T-helper 2 cell treated with Interferon-gamma antibody and Interleukin-4, amounts not matched to agents 5 μg/mL and 100 μg/mL, for 36 hours (primary cell): Measurements from ENCODE around the gene SERPINA3.
"Not testable (repeated sequence)": the region's sequence is repeated elsewhere in the genome, so short reads cannot be mapped to it uniquely, and the experiment has no call there.

Experiments used
- DNase-seq: peaks from one replicate; pipeline ENCODE4 v3.0.0; 2021; ENCODE audit warnings: low spot score
- H3K27ac Mint-ChIP-seq: one replicate; pipeline ENCODE4 v1.8.0; 2021; ENCODE audit warnings: mild to moderate bottlenecking, mixed read lengths
- H3K27me3 Mint-ChIP-seq: one replicate; pipeline ENCODE4 v1.8.0; 2021; ENCODE audit warnings: low read depth, mixed read lengths
- H3K36me3 Mint-ChIP-seq: one replicate; pipeline ENCODE4 v1.8.0; 2021; ENCODE audit warnings: low read depth, mixed read lengths
- H3K4me1 Mint-ChIP-seq: one replicate; pipeline ENCODE4 v1.8.0; 2021; ENCODE audit warnings: low read depth, mixed read lengths
- H3K4me3 Mint-ChIP-seq: one replicate; pipeline ENCODE4 v1.8.0; 2022; ENCODE audit warnings: mild to moderate bottlenecking, moderate library complexity, mixed read lengths
- H3K9me3 Mint-ChIP-seq: one replicate; pipeline ENCODE4 v1.8.0; 2021; ENCODE audit warnings: mixed read lengths

Gene SERPINA3

GRCh38 chr14:94624537-94625352 lies 12.6 kb downstream of the SERPINA3 start:
- Mint-ChIP-seq H3K9me3 (no peaks in the 10 kb centered on the region), H3K27me3 (peaks cover 3% of the 10 kb centered on the region), H3K27ac (no peak overlapping the region), H3K4me1 (no peaks in the 10 kb centered on the region), H3K36me3 (no peaks in the 10 kb centered on the region), H3K4me3 (no peak overlapping the region)
- no peak for DNase-seq

- Mint-ChIP-seq H3K27ac (no peak overlapping the region), H3K9me3 (no peaks in the 10 kb centered on the region), H3K4me1 (no peaks in the 10 kb centered on the region), H3K27me3 (peaks cover 3% of the 10 kb centered on the region), H3K36me3 (no peaks in the 10 kb centered on the region), H3K4me3 (no peak overlapping the region)
- DNase-seq, result no peak
These were observed 13.1 kb downstream of the SERPINA3 start for GRCh38 chr14:94625353-94625635.

- no peaks in the 10 kb centered on the region for H3K4me1 Mint-ChIP-seq
- no peak overlapping the region for H3K27ac Mint-ChIP-seq
- no peaks in the 10 kb centered on the region for H3K9me3 Mint-ChIP-seq
- DNase-seq, result no peak
- peaks cover 3% of the 10 kb centered on the region for H3K27me3 Mint-ChIP-seq
- H3K36me3 Mint-ChIP-seq, result no peaks in the 10 kb centered on the region
- no peak overlapping the region for H3K4me3 Mint-ChIP-seq
These were observed 16.4 kb downstream of the SERPINA3 start for GRCh38 chr14:94628578-94628977.

DNA sequence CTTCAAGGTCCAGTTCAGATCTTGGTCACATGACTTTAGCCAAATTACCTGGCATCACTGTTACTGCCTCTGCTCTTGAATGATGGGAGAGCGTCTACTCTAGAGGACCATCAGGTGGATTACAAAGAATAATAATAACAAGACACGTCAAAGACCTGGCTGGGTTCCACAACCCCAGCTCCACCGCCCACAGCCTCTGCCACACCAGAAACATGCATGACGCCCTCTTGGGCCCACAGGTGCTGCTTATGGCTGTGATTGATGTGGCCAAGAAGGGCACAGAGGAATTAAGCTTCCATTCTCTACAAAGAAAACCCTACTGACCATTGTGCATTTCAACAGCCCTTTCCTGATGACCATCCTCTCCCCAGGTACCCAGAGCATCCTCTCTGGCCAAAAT lies 18.2 kb downstream of the SERPINA3 start:
- no peaks in the 10 kb centered on the region for H3K9me3 Mint-ChIP-seq
- H3K27me3 Mint-ChIP-seq, result peaks cover 3% of the 10 kb centered on the region
- no peak overlapping the region for H3K27ac Mint-ChIP-seq
- no peaks in the 10 kb centered on the region for H3K36me3 Mint-ChIP-seq
- no peak for DNase-seq
- no peak overlapping the region for H3K4me3 Mint-ChIP-seq
- H3K4me1 Mint-ChIP-seq, result no peaks in the 10 kb centered on the region

DNA sequence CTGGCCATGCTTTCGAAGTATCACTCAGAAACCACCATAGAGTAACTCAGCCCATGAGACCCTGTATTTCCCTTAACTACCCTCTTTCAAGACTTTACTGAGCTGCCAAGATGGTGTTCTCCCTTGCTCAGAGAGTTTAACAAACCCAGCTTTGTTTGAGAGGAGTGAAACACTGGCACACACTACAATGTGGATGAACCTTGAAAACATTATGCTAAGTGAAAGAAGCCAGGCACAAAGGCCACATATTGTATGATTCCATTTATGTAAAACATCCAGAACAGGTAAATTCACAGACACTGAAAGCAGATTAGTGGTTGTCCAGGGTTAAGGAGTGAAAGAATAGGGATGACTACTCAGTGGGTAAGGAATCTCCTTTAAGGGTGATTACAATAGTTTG lies 18.9 kb downstream of the SERPINA3 start:
- Mint-ChIP-seq H3K9me3 (no peaks in the 10 kb centered on the region), H3K4me1 (no peaks in the 10 kb centered on the region), H3K27ac (no peak overlapping the region), H3K4me3 (no peak overlapping the region), H3K36me3 (no peaks in the 10 kb centered on the region), H3K27me3 (peaks cover 3% of the 10 kb centered on the region)
- no peak for DNase-seq

- no peaks in the 10 kb centered on the region for H3K36me3 Mint-ChIP-seq
- H3K27ac Mint-ChIP-seq, result no peak overlapping the region
- no peak overlapping the region for H3K4me3 Mint-ChIP-seq
- no peaks in the 10 kb centered on the region for H3K9me3 Mint-ChIP-seq
- H3K4me1 Mint-ChIP-seq, result no peaks in the 10 kb centered on the region
- peaks cover 3% of the 10 kb centered on the region for H3K27me3 Mint-ChIP-seq
- no peak for DNase-seq
These were observed 19.5 kb downstream of the SERPINA3 start for GRCh38 chr14:94631536-94632304.

- Mint-ChIP-seq H3K9me3 (no peaks in the 10 kb centered on the region), H3K27ac (no peak overlapping the region), H3K4me1 (no peaks in the 10 kb centered on the region), H3K4me3 (no peak overlapping the region), H3K36me3 (no peaks in the 10 kb centered on the region), H3K27me3 (peaks cover 3% of the 10 kb centered on the region)
- DNase-seq, result no peak
These were observed 20.1 kb downstream of the SERPINA3 start for GRCh38 chr14:94632305-94632590.

GRCh38 chr14:94633121-94633520 lies 20.9 kb downstream of the SERPINA3 start:
- Mint-ChIP-seq H3K36me3 (no peaks in the 10 kb centered on the region), H3K4me1 (no peaks in the 10 kb centered on the region), H3K27ac (no peak overlapping the region), H3K9me3 (no peaks in the 10 kb centered on the region), H3K27me3 (peaks cover 3% of the 10 kb centered on the region), H3K4me3 (no peak overlapping the region)
- DNase-seq, result no peak

DNA sequence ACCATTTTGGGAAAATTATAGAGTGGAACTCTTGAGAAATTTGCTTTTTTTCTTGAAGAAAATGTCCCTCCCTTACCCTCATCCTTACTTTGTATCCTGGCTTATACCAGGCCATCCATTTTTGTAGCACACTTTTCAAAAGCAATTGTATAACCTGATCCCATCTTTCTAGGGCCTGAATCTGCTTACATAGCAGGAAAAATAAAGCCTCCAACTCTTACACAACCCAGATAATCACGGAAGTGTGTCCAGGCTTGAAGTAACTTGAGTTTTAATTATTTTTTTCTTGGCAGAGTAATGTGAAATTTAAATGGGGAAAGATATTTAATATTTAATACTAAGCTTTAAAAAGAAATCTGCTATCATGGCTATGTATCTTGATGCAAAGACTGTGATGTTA lies 23.0 kb downstream of the SERPINA3 start:
- H3K36me3 Mint-ChIP-seq, result no peaks in the 10 kb centered on the region
- no peaks in the 10 kb centered on the region for H3K27me3 Mint-ChIP-seq

DNA sequence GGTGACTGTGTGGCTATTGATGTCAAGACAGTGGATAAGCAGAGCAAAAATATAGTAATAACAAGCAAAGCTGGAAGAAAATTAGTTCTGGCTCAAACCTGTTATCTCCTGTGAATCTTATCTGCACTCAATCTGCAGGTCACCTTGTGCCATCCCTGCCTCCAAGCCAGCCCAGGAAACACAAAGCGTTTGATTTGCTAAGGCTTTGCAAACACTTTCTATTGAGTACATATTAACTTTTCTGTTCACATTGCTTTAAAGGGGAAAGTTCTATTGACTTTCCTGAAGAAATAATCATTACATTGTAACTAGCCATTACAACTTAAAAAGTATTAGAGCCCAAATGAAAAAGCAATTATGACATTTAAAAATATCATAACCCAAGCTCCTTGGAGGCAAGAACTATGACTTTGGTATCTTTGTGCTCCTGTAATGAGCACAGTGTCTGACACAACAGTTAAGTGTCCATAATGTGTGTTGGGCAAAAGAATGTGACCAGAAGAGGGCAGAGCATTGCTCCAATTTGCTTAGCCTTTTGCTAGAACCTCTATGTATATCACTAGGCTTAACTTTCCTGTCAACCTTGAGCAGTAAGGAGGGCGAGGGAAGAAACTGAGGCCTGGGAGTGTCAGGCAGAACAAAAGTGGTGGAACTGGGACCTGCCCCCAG lies 24.7 kb downstream of the SERPINA3 start:
- no peaks in the 10 kb centered on the region for H3K27me3 Mint-ChIP-seq
- H3K4me3 Mint-ChIP-seq, result no peak overlapping the region
- H3K9me3 Mint-ChIP-seq, result no peaks in the 10 kb centered on the region
- no peaks in the 10 kb centered on the region for H3K36me3 Mint-ChIP-seq
- no peak for DNase-seq
- no peaks in the 10 kb centered on the region for H3K4me1 Mint-ChIP-seq
- no peak overlapping the region for H3K27ac Mint-ChIP-seq

More for the DNA sequence above, 23.0 kb downstream of the SERPINA3 start:
- no peak overlapping the region for H3K4me3 Mint-ChIP-seq
- H3K4me1 Mint-ChIP-seq, result no peaks in the 10 kb centered on the region
- no peaks in the 10 kb centered on the region for H3K9me3 Mint-ChIP-seq
- H3K27ac Mint-ChIP-seq, result no peak overlapping the region
- no peak for DNase-seq

- H3K36me3 Mint-ChIP-seq, DNase-seq, H3K4me1 Mint-ChIP-seq, H3K27me3 Mint-ChIP-seq, H3K4me3 Mint-ChIP-seq, H3K9me3 Mint-ChIP-seq, H3K27ac Mint-ChIP-seq: not testable (repeated sequence)
These were observed 25.6 kb downstream of the SERPINA3 start for GRCh38 chr14:94637814-94638213.

GRCh38 chr14:94638339-94638738 lies 26.1 kb downstream of the SERPINA3 start:
- H3K36me3 Mint-ChIP-seq, result no peaks in the 10 kb centered on the region
- no peak for DNase-seq
- no peaks in the 10 kb centered on the region for H3K4me1 Mint-ChIP-seq
- no peaks in the 10 kb centered on the region for H3K27me3 Mint-ChIP-seq
- H3K4me3 Mint-ChIP-seq, result no peak overlapping the region
- H3K27ac Mint-ChIP-seq, result no peak overlapping the region
- H3K9me3 Mint-ChIP-seq, result no peaks in the 10 kb centered on the region

DNA sequence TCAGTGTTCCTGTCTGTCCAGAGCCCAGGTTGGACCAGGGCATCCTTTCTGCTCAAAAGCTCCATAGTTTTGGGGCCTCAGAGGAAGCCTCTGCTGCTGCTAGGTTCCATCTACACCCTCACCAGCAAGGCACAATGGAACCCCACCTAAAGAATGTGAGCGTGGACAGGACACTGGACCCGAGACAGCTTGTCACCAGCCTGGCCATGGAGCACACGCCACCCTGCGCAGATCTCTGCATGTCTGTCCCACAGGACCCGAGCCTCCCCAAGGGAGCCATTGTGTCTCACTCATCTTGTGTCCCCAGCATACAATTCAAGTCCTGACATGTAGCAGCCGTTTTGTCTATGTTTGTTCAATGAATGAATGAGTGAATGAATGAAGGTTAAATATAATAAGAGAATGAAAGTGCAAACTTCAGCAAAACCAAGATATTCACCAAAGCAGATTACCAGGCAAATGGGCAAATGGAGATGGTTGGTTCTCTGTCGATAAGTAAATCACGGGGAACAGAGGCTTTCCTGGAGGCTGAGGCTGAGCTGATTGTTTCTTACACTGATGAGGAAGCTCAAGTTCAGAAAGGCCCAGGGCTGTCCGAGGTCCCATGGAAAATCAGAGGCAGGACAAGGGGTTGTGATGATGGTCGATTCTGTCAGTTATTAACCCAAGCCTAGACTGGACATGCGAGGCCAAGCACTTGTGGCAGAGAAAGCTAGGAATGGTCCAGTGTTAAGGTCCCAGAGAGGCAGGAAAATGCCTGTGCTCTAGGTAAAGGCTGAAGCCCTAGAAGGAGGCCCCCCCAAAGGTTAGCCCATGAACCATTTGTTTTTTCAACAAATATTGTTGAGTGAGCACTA lies 27.0 kb downstream of the SERPINA3 start:
- no peak overlapping the region for H3K4me3 Mint-ChIP-seq
- DNase-seq, result no peak
- no peak overlapping the region for H3K27ac Mint-ChIP-seq
- H3K9me3 Mint-ChIP-seq, result no peaks in the 10 kb centered on the region
- H3K36me3 Mint-ChIP-seq, result no peaks in the 10 kb centered on the region
- H3K27me3 Mint-ChIP-seq, result no peaks in the 10 kb centered on the region
- no peaks in the 10 kb centered on the region for H3K4me1 Mint-ChIP-seq
